AG09319 (cell line): ENCODE data around the gene SLC7A10.

Experiments used
- DNase-seq: peaks from one replicate; pipeline ENCODE4 v3.0.0-alpha.2; 2010; ENCODE audit warnings: low read depth; ENCODE audit errors: extremely low read depth
- CTCF ChIP-seq: IDR thresholded peaks from 2 replicates; pipeline ENCODE4 v1.5.1; 2011; ENCODE audit warnings: low read depth, mild to moderate bottlenecking, inconsistent platforms, low read length, moderate library complexity

SLC7A10 gene

GRCh38 chr19:33261511-33262189 is 36.0 kb upstream of the SLC7A10 start:
- no peak for DNase-seq
- TF ChIP-seq CTCF = no peak

DNA sequence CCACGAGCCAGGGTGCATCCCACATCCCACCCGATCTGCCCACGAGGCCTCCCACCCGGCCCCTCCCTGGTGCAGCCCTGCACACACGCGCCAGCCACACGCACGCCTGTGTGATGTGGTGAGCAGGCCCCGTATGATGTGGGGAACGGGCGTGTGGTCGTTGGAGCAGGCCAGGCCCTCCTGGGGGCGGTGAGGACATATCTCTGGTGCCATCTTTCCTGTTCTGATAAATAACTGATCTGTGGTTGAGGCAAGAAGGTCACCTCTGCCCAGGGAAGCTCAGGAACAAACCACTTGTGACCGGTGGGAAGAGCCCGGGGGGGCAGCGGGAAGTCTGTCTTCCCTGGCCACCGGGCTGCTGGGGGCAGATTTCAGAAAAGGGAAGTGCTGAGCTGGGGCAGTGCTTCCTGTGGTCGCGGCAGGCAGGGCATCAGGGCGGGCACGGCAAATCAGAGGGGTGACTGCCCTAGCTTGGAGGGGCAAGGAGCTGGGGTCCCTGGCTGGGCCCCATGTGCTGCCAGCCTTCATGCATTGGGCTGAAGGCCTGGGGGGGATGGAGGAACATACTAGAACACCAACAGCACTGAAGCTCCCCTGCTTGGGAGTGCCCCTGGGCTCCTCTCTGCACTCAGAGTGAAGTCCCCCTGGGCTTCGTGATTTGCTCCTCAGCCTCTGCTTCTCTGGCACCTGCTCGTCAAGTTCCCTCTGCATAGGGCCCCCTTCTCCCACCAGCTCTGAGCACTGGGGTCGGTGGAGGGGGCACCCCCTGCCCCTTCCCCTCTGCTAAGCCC is 35.2 kb upstream of the SLC7A10 start:
- DNase-seq = no peak
- no peak for TF ChIP-seq CTCF

- no peak for DNase-seq
Observed at GRCh38 chr19:33259539-33259938, 33.9 kb upstream of the SLC7A10 start.

GRCh38 chr19:33257828-33258227 is 32.2 kb upstream of the SLC7A10 start:
- no peak for DNase-seq
- TF ChIP-seq CTCF = no peak

More at GRCh38 chr19:33259539-33259938, 33.9 kb upstream of the SLC7A10 start:
- TF ChIP-seq CTCF = no peak

- no peak for DNase-seq
- no peak for TF ChIP-seq CTCF
Observed at GRCh38 chr19:33256261-33256660, 30.6 kb upstream of the SLC7A10 start.

DNA sequence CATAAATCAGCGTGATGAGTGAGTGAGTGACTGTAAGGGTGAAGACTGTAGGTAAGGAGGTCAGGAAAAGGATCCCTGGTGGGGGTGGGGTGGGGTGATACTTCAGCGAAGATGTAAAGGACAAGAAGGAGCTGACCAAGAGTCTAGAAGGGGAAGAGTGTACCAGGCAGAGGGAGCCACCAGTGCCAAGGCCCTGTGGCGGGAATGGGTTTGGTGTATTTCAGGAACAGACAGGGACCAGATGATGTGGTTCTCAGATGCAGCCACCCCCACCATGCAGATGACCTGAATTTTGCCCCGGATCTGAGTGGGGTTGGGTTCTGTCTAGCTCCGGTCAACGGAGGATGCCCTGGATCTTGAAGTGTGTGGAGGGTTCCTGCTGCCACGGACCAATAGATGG is 30.1 kb upstream of the SLC7A10 start:
- TF ChIP-seq CTCF = no peak

DNA sequence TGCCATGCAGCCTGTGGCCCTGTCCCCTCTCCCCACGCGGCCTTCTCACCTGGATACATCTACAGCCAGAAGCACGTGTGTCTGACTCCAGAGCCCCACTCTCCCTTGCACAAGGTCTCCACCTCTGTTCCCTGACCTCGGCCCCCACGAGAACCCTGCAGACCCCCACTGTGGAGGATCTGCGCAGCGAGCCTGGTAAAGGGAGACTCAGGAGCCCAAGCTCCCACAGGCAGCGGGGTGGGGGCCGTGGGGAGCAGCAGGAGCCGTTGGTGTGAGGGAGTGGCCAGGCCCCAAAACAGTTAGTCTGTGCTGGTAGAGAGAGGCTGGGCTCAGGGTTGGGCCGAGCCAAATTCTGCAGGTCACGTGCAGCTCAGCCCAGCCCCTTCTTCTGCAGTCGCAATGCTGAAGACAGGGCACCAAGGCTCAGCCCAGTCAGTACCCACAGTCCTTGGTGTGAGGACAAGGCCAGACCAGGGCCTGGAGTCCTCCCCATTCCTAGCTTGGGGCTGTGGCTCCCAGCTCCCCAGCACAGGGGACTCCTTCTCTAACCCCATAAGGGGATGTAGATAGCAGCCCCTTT is 28.7 kb upstream of the SLC7A10 start:
- no peak for TF ChIP-seq CTCF
- DNase-seq = no peak

More for the DNA sequence above, 30.1 kb upstream of the SLC7A10 start:
- no peak for DNase-seq
